Kidney (tissue), 14 donors: ENCODE measurements around the gene STX16. TPM values are rescaled to one million over a fixed set of nuclear protein-coding genes. Genes with fewer than 3 reads are reported as not detected.

Experiments used
- DNase-seq, 5 donors: peaks; one replicate each; pipeline ENCODE4 v3.0.0-alpha.2; 2013 to 2020
- FAIRE-seq: peaks from 2 replicates; lab custom pipeline; 2012; peaks lifted over from hg19 to GRCh38; lab: Jason Lieb, UNC
- H3K27ac ChIP-seq, 2 donors: one replicate each; pipeline ENCODE4 v1.7.0; 2013; ENCODE audit warnings: low read depth in 2 of 2, low read length in 2 of 2, inconsistent platforms in 1 of 2
- H3K27me3 ChIP-seq: one replicate; pipeline ENCODE4 v1.7.1; 2013; ENCODE audit warnings: low read length, inconsistent platforms; ENCODE audit not compliant: control insufficient read depth, insufficient read depth
- H3K36me3 ChIP-seq, 3 donors: one replicate each; pipeline versions ENCODE4 v1.7.0 to v1.7.1; 2013; ENCODE audit warnings: low read length in 3 of 3, control low read depth in 1 of 3, inconsistent platforms in 1 of 3; ENCODE audit not compliant: insufficient read depth in 3 of 3, control insufficient read depth in 2 of 3
- H3K4me1 ChIP-seq, 3 donors: one replicate each; pipeline versions ENCODE4 v1.7.0 to v1.7.1; 2013; ENCODE audit warnings: low read length in 3 of 3, inconsistent platforms in 1 of 3, low read depth in 1 of 3; ENCODE audit not compliant: control insufficient read depth in 2 of 3, insufficient read depth in 2 of 3
- H3K4me3 ChIP-seq, 3 donors: one replicate each; pipeline versions ENCODE4 v1.7.0 to v1.8.1; 2013; ENCODE audit warnings: low read length in 3 of 3, control low read depth in 1 of 3, inconsistent platforms in 1 of 3
- H3K9ac ChIP-seq, 3 donors: one replicate each; pipeline versions ENCODE4 v1.7.0 to v1.7.1; 2013; ENCODE audit warnings: low read length in 3 of 3, control low read depth in 1 of 3, inconsistent platforms in 1 of 3
- H3K9me3 ChIP-seq, 3 donors: one replicate each; pipeline versions ENCODE4 v1.7.0 to v1.7.1; 2013; ENCODE audit warnings: low read length in 3 of 3, control low read depth in 1 of 3, inconsistent platforms in 1 of 3; ENCODE audit not compliant: control insufficient read depth in 2 of 3, insufficient read depth in 1 of 3
- CTCF ChIP-seq: IDR thresholded peaks from 3 replicates; pipeline ENCODE4 v1.5.1; 2012; ENCODE audit warnings: mild to moderate bottlenecking, moderate library complexity, borderline replicate concordance; ENCODE audit not compliant: insufficient read depth; ENCODE audit errors: extremely low read depth
- intact Hi-C: fragments of 100-400 bp; cut with DNase I; formaldehyde crosslinking; loops from one replicate; pipeline ENCODE4 v1.11.1; 2022
- polyA plus RNA-seq: library from polyadenylated mRNA; stranded (reverse); fragments of 350-450 nt; fragmentation: Illumina TruSeq; extraction: RNeasy Lipid Tissue Mini Kit (QIAGEN cat#74804); gene quantifications from one replicate; pipeline ENCODE4 v1.2.3, GENCODE V29; 2014; ENCODE audit warnings: low read depth, low replicate concordance; ENCODE audit not compliant: insufficient read depth
- total RNA-seq: library from RNA; stranded (reverse); fragmentation: NEBNext Ultra II Directional; extraction: Animal tissue kit (Norgen Biotek cat#: 25700); gene quantifications from one replicate; pipeline ENCODE4 v1.2.1, GENCODE V29; 2021
- donor health status: control.
- donor health status: control.
- donor health status: control.
- donor health status: control.
- donor health status: control.
- donor health status: DM: yes; HTN: yes; CAD: no.
- donor health status: Normal renal cell carcinoma (clear cell type).

The STX16 gene
- total and polyA plus RNA-seq, 2 donors from 2014 or later = 20.6 to 60.7 TPM

- no peak for FAIRE-seq
- H3K27ac ChIP-seq = no peak overlapping the region
- H3K9me3 ChIP-seq = no peaks in the 10 kb centered on the region
- H3K36me3 ChIP-seq = peaks cover 0 to 11% (median 0%) of the 10 kb centered on the region in 3 donors
- H3K4me3 ChIP-seq = peak overlapping the region in 1 of 3 donors; percentile 1
- peak overlapping the region in 1 of 3 donors; percentile 31 for H3K9ac ChIP-seq
- H3K27me3 ChIP-seq = no peaks in the 10 kb centered on the region
- TF ChIP-seq CTCF = no peak
- DNase-seq = no peak
- peaks cover 5 to 14% (median 8%) of the 10 kb centered on the region in 3 donors for H3K4me1 ChIP-seq
- intact Hi-C loops = no loop called here
Observed at GRCh38 chr20:58656831-58657230, 5.7 kb downstream of the STX16 start.

- DNase-seq (peak in 1 of 5 donors; percentile 65), FAIRE-seq (no peak)
- H3K9ac ChIP-seq = peak overlapping the region in 1 of 3 donors; percentile 31
- H3K27me3 ChIP-seq = no peaks in the 10 kb centered on the region
- no peaks in the 10 kb centered on the region for H3K9me3 ChIP-seq
- H3K36me3 ChIP-seq = peaks cover 0 to 12% (median 0%) of the 10 kb centered on the region in 3 donors
- no peak for TF ChIP-seq CTCF
- intact Hi-C loops = no loop called here
- H3K4me1 ChIP-seq = peaks cover 5 to 14% (median 8%) of the 10 kb centered on the region in 3 donors
- H3K4me3 ChIP-seq = no peak overlapping the region
- H3K27ac ChIP-seq = no peak overlapping the region
Observed at GRCh38 chr20:58657262-58657661, 6.2 kb downstream of the STX16 start.

GRCh38 chr20:58657986-58658385 is 6.9 kb downstream of the STX16 start:
- Histone ChIP-seq H3K27me3 (no peaks in the 10 kb centered on the region), H3K4me3 (no peak overlapping the region), H3K36me3 (peaks cover 2 to 12% (median 2%) of the 10 kb centered on the region in 3 donors), H3K9me3 (no peaks in the 10 kb centered on the region), H3K9ac (peak overlapping the region in 1 of 3 donors; percentile 31), H3K27ac (no peak overlapping the region), H3K4me1 (peaks cover 3 to 12% (median 8%) of the 10 kb centered on the region in 3 donors)
- DNase-seq (no peak), FAIRE-seq (no peak)
- intact Hi-C loops = no loop called here
- no peak for TF ChIP-seq CTCF

GRCh38 chr20:58658760-58659159 is 7.7 kb downstream of the STX16 start:
- Histone ChIP-seq H3K4me1 (peaks cover 0 to 8% (median 6%) of the 10 kb centered on the region in 3 donors), H3K9ac (no peak overlapping the region), H3K9me3 (no peaks in the 10 kb centered on the region), H3K4me3 (no peak overlapping the region), H3K27ac (no peak overlapping the region), H3K36me3 (peaks cover 2 to 12% (median 5%) of the 10 kb centered on the region in 3 donors), H3K27me3 (no peaks in the 10 kb centered on the region)
- no peak for FAIRE-seq
- intact Hi-C loops = no loop called here
- no peak for DNase-seq
- no peak for TF ChIP-seq CTCF
